Measurements from ENCODE around the gene VPREB3. TPM values are rescaled to one million over a fixed set of nuclear protein-coding genes. Genes with fewer than 3 reads are reported as not detected.

VPREB3 gene
- total and polyA plus RNA-seq, 2 of the 8 experiments (the other 6 are each of a cell fraction or from before 2014, with no cell fraction given): 0.52 to 4.6 TPM

DNA sequence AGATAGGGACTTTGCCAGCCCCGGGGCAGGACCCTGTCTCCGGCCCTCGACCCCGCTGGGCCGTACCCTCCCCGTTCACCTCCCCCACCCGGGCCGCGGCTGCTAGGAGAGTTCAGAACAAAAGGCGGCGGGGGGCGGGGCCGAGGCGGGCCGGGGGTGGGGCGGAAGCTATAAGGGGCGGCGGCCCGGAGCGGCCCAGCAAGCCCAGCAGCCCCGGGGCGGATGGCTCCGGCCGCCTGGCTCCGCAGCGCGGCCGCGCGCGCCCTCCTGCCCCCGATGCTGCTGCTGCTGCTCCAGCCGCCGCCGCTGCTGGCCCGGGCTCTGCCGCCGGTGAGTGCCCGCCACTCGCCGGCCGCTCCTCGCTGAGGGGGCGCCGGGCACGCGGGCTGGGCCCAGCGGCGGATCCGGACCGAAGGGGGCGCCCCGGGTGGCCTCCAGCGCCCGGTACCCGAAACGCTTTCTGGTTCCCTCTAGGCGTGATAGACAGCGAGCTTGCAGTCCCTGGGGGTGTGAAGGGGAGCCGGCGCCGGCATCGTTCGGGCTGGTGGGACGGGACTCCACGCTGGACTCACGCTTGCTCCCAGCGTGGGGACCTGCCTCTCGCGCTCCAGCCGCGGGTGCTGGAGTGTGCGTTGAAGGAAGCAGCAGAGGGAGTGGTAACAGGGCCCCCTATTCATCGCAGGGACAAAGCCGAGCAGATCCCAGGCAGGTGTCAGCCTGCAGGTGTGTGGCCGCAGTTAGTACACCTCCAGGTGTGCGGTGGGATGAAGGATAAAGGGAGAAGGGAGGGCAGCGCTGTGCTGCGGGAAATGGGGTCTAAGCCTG is 18.6 kb upstream of the VPREB3 start, which contains the start of gene MMP11 (continued):
- no peak for TF ChIP-seq SP2 (IDR thresholded peaks at IDR 0.05; ENCODE audit: low read length)
- TF ChIP-seq TBP (IDR thresholded peaks at IDR 0.05; ENCODE audit: low read depth, low read length): no peak
- TF ChIP-seq, protein P1, sequence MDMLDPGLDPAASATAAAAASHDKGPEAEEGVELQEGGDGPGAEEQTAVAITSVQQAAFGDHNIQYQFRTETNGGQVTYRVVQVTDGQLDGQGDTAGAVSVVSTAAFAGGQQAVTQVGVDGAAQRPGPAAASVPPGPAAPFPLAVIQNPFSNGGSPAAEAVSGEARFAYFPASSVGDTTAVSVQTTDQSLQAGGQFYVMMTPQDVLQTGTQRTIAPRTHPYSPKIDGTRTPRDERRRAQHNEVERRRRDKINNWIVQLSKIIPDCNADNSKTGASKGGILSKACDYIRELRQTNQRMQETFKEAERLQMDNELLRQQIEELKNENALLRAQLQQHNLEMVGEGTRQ (IDR thresholded peaks at IDR 0.05; ENCODE audit: low read length): no peak
- TF ChIP-seq EZH2 (IDR thresholded peaks at IDR 0.05; ENCODE audit: low read depth, low read length, severe bottlenecking): peak; percentile 31
- TF ChIP-seq HDAC2 (IDR thresholded peaks at IDR 0.05; ENCODE audit: borderline replicate concordance in 1 of 2, low read depth in 2 of 2, low read length in 2 of 2): no peak; a peak in 1 of 4 replicates
- TF ChIP-seq CBX5 (IDR thresholded peaks at IDR 0.05; ENCODE audit: low read depth, low read length): no peak
- no peak for TF ChIP-seq BRCA1 (IDR thresholded peaks at IDR 0.05; ENCODE audit: low read depth, low read length)
- no peak for TF ChIP-seq SP1 (IDR thresholded peaks at IDR 0.05; ENCODE audit: low read depth, low read length)
- no peak; the same call in 1 of the 2 replicates for TF ChIP-seq PHF8 (conservative IDR thresholded peaks at IDR 0.05; ENCODE audit: low read depth, low read length)
- TF ChIP-seq BCL11A (IDR thresholded peaks at IDR 0.05; ENCODE audit: low read depth in 2 of 2, low read length in 2 of 2): no peak
- TF ChIP-seq EGR1 (IDR thresholded peaks at IDR 0.05; ENCODE audit: borderline replicate concordance, low read depth, low read length): no peak
- peak; percentile 44 for TF ChIP-seq KDM4A (IDR thresholded peaks at IDR 0.05; ENCODE audit: low read depth, low read length, severe bottlenecking)
- TF ChIP-seq JUND (IDR thresholded peaks at IDR 0.05; ENCODE audit: low read length): no peak
- no peak for TF ChIP-seq GABPA (IDR thresholded peaks at IDR 0.05; ENCODE audit: borderline replicate concordance, insufficient read depth, low read length)
- no peak; a peak in 1 of 4 replicates for TF ChIP-seq SIN3A (conservative IDR thresholded peaks at IDR 0.05 in 1 of 2, IDR thresholded peaks at IDR 0.05 in 1 of 2; ENCODE audit: low read depth in 1 of 2, low read length in 2 of 2)
- no peak for TF ChIP-seq TEAD4 (IDR thresholded peaks at IDR 0.05; ENCODE audit: low read depth, low read length)
- TF ChIP-seq YY1 (IDR thresholded peaks at IDR 0.05; ENCODE audit: low read depth, low read length): no peak
- TF ChIP-seq CBX8 (IDR thresholded peaks at IDR 0.05; ENCODE audit: borderline replicate concordance, low read depth, low read length): no peak
- TF ChIP-seq ZNF274 (IDR thresholded peaks at IDR 0.05; ENCODE audit: borderline replicate concordance, extremely low read depth, low read length): no peak
- no peak for TF ChIP-seq POU5F1 (IDR thresholded peaks at IDR 0.05; ENCODE audit: low read depth, low read length)
- no peak for TF ChIP-seq EP300 (IDR thresholded peaks at IDR 0.05; ENCODE audit: borderline replicate concordance in 1 of 2, low read depth in 2 of 2, low read length in 2 of 2)
- 0 out of 2 replicates have a peak, but pooled peaks have one; percentile 7 for TF ChIP-seq TCF12 (IDR thresholded peaks at IDR 0.05; ENCODE audit: low read depth, low read length)
- 0 out of 2 replicates have a peak, but pooled peaks have one; percentile 10 for TF ChIP-seq TAF1 (IDR thresholded peaks at IDR 0.05; ENCODE audit: low read depth, low read length)
